ENCODE measurements around the gene RAB40B. TPM values are rescaled to one million over a fixed set of nuclear protein-coding genes. Genes with fewer than 3 reads are reported as not detected.

The RAB40B gene
- total and polyA plus RNA-seq, 2 of the 4 experiments (the other 2 are of a cell fraction) = 14.9 to 20.0 TPM

- no peak overlapping the region for H3K56ac ChIP-seq (ENCODE audit: extremely low read depth, insufficient read depth, low read length)
- H3K4me2 ChIP-seq (ENCODE audit: low read depth, low read length) = no peak overlapping the region
- H3K4ac ChIP-seq (ENCODE audit: low read depth, low read length) = no peak overlapping the region
- no peak for ATAC-seq (ENCODE audit: low read depth)
- no TSS peak for BruUV-seq (replicated peaks)
- H4K91ac ChIP-seq (ENCODE audit: insufficient read depth, low read depth, low read length) = no peak overlapping the region
- H3K18ac ChIP-seq (ENCODE audit: low read depth, low read length) = no peak overlapping the region
- no peak overlapping the region for H2AK5ac ChIP-seq (ENCODE audit: low read depth, low read length)
- no peak overlapping the region for H3K14ac ChIP-seq (replicated peaks; ENCODE audit: low read depth, low read length)
- no peaks in the 10 kb centered on the region for H3K27me3 ChIP-seq (ENCODE audit: control insufficient read depth, insufficient read depth, low read length)
- H2BK5ac ChIP-seq (ENCODE audit: low read depth, low read length, poor library complexity, severe bottlenecking) = no peak overlapping the region
- H3K4me1 ChIP-seq (ENCODE audit: control insufficient read depth, insufficient read depth, low read length) = peaks cover 3% of the 10 kb centered on the region; the same call in 1 of the 2 replicates
- ChIA-PET CTCF (no interaction called here), POLR2A (ENCODE audit: unreplicated experiment) (no interaction called here)
- H4K20me1 ChIP-seq (ENCODE audit: insufficient read depth, low read length) = peaks cover 90% of the 10 kb centered on the region
- no peak overlapping the region for H2BK20ac ChIP-seq (ENCODE audit: low read depth, low read length)
- intact Hi-C loops (cut with micrococcal nuclease) = no loop called here
- no peak overlapping the region for H4K8ac ChIP-seq (ENCODE audit: low read depth in 2 of 2, low read length in 2 of 2)
- no peak overlapping the region for H2AK9ac ChIP-seq (replicated peaks; ENCODE audit: low read depth, low read length, poor library complexity)
- peaks cover 41 to 64% of the 10 kb centered on the region in 2 experiments for H3K79me1 ChIP-seq (ENCODE audit: low read depth in 1 of 2, low read length in 2 of 2)
- no peak for TF ChIP-seq RFX5 (IDR thresholded peaks at IDR 0.05; ENCODE audit: low read depth, low read length)
- TF ChIP-seq, protein P1, sequence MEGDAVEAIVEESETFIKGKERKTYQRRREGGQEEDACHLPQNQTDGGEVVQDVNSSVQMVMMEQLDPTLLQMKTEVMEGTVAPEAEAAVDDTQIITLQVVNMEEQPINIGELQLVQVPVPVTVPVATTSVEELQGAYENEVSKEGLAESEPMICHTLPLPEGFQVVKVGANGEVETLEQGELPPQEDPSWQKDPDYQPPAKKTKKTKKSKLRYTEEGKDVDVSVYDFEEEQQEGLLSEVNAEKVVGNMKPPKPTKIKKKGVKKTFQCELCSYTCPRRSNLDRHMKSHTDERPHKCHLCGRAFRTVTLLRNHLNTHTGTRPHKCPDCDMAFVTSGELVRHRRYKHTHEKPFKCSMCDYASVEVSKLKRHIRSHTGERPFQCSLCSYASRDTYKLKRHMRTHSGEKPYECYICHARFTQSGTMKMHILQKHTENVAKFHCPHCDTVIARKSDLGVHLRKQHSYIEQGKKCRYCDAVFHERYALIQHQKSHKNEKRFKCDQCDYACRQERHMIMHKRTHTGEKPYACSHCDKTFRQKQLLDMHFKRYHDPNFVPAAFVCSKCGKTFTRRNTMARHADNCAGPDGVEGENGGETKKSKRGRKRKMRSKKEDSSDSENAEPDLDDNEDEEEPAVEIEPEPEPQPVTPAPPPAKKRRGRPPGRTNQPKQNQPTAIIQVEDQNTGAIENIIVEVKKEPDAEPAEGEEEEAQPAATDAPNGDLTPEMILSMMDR (conservative IDR thresholded peaks at IDR 0.05; ENCODE audit: low read depth, low read length) = no peak
- TF ChIP-seq MAFK (IDR thresholded peaks at IDR 0.05; ENCODE audit: low read depth, low read length) = no peak
- TF ChIP-seq SMC3 (IDR thresholded peaks at IDR 0.05; ENCODE audit: low read depth, low read length) = no peak
- TF ChIP-seq, protein P2, sequence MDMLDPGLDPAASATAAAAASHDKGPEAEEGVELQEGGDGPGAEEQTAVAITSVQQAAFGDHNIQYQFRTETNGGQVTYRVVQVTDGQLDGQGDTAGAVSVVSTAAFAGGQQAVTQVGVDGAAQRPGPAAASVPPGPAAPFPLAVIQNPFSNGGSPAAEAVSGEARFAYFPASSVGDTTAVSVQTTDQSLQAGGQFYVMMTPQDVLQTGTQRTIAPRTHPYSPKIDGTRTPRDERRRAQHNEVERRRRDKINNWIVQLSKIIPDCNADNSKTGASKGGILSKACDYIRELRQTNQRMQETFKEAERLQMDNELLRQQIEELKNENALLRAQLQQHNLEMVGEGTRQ (IDR thresholded peaks at IDR 0.05; ENCODE audit: low read depth, low read length) = no peak
- no peak for TF ChIP-seq RAD21 (IDR thresholded peaks at IDR 0.05; ENCODE audit: low read length)
- TF ChIP-seq BHLHE40 (IDR thresholded peaks at IDR 0.05; ENCODE audit: low read depth, low read length) = no peak
- TF ChIP-seq FOS (IDR thresholded peaks at IDR 0.05; ENCODE audit: low read depth, low read length) = no peak
- TF ChIP-seq CEBPB (IDR thresholded peaks at IDR 0.05; ENCODE audit: low read depth, low read length) = no peak
- no peak for TF ChIP-seq POLR2A (IDR thresholded peaks at IDR 0.05; ENCODE audit: low read depth, low read length)
- no peak overlapping the region for H2BK120ac ChIP-seq (ENCODE audit: low read depth, low read length)
- peaks cover 43% of the 10 kb centered on the region for H3K36me3 ChIP-seq (ENCODE audit: control insufficient read depth, insufficient read depth, low read length)
- H2AFZ ChIP-seq (replicated peaks; ENCODE audit: low read length, poor library complexity) = no peak overlapping the region
- H4K5ac ChIP-seq (ENCODE audit: low read depth, low read length) = no peak overlapping the region
- H3K23ac ChIP-seq (ENCODE audit: low read depth, low read length) = no peak overlapping the region
- dilution Hi-C loops (cut with HindIII; ENCODE audit: low sequenced_read_pairs, unreplicated experiment) = no loop called here
- H2BK15ac ChIP-seq (ENCODE audit: low read depth, low read length) = no peak overlapping the region
- no peak overlapping the region for H3K9ac ChIP-seq (ENCODE audit: low read depth, low read length)
- WGBS, 2 experiments (ENCODE audit: extremely low coverage in 2 of 2, insufficient read length in 1 of 2) = 78% methylated on average over 4 of the region's 14 CpGs; no CpG with 5 or more reads in 1 of the 2 experiments
- DNase-seq = no peak
- peaks cover 3% of the 10 kb centered on the region; the same call in 1 of the 2 replicates for H3K9me1 ChIP-seq (ENCODE audit: insufficient read depth, low read length)
- H3K27ac ChIP-seq (ENCODE audit: insufficient read depth, low read length) = no peak overlapping the region
- no peak overlapping the region for H3K4me3 ChIP-seq (ENCODE audit: insufficient read depth, low read depth, low read length)
- no peaks in the 10 kb centered on the region for H3K9me3 ChIP-seq (ENCODE audit: control insufficient read depth, insufficient read depth, low read length)
- in situ Hi-C loops (cut with MboI; ENCODE audit: low sequenced_read_pairs) = no loop called here
Measured at GRCh38 chr17:82642022-82642421, 56.5 kb downstream of the RAB40B start.
